ENCODE data around the gene ZNF618. TPM values are rescaled to one million over a fixed set of nuclear protein-coding genes. Genes with fewer than 3 reads are reported as not detected.

The ZNF618 gene
- total RNA-seq, 2 donors from 2014 or later = 4.6 to 11.3 TPM

DNA sequence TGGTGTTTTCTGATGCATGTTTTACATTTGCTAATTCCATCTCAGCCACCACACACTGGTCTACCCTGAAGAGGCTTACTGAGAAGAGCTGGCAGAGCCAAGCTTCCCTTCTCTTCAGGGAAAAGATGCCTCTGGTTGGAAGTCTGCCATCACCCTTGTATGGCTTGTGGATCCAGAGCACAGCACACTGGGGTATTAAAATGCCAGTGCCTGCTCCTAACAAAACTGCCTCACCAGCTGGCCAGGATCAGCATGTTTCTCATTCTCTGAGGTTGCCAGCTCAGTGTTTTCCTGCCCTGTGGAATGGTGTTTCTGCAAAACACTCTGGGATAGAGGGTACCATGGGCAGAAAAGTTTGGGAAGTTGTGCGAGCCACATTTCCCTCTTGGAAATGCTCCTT is 31.6 kb upstream of the ZNF618 start:
- TF ChIP-seq POLR2AphosphoS5 (IDR thresholded peaks at IDR 0.05) (no peak), POLR2A (IDR thresholded peaks at IDR 0.05) (no peak)
- TF ChIP-seq, protein P1, sequence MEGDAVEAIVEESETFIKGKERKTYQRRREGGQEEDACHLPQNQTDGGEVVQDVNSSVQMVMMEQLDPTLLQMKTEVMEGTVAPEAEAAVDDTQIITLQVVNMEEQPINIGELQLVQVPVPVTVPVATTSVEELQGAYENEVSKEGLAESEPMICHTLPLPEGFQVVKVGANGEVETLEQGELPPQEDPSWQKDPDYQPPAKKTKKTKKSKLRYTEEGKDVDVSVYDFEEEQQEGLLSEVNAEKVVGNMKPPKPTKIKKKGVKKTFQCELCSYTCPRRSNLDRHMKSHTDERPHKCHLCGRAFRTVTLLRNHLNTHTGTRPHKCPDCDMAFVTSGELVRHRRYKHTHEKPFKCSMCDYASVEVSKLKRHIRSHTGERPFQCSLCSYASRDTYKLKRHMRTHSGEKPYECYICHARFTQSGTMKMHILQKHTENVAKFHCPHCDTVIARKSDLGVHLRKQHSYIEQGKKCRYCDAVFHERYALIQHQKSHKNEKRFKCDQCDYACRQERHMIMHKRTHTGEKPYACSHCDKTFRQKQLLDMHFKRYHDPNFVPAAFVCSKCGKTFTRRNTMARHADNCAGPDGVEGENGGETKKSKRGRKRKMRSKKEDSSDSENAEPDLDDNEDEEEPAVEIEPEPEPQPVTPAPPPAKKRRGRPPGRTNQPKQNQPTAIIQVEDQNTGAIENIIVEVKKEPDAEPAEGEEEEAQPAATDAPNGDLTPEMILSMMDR (IDR thresholded peaks at IDR 0.05) = no peak
- Histone ChIP-seq H3K27ac (no peak overlapping the region), H3K4me1 (replicated peaks) (no peaks in the 10 kb centered on the region), H3K9me3 (no peaks in the 10 kb centered on the region), H3K36me3 (no peaks in the 10 kb centered on the region), H3K27me3 (replicated peaks; ENCODE audit: insufficient read depth) (no peaks in the 10 kb centered on the region), H3K4me3 (no peak overlapping the region)
- WGBS = 95% methylated on average over 1 of the region's 1 CpG
- intact Hi-C loops (cut with DNase I) = no loop called here
- DNase-seq (ENCODE audit: low spot score) = no peak

GRCh38 chr9:113851359-113851758 is 24.8 kb upstream of the ZNF618 start:
- Histone ChIP-seq H3K36me3 (no peaks in the 10 kb centered on the region), H3K27ac (no peak overlapping the region), H3K4me3 (no peak overlapping the region), H3K27me3 (replicated peaks; ENCODE audit: insufficient read depth) (no peaks in the 10 kb centered on the region), H3K9me3 (no peaks in the 10 kb centered on the region), H3K4me1 (replicated peaks) (no peaks in the 10 kb centered on the region)
- TF ChIP-seq POLR2AphosphoS5 (IDR thresholded peaks at IDR 0.05) = no peak
- TF ChIP-seq, protein P1 (IDR thresholded peaks at IDR 0.05) = no peak
- no peak for TF ChIP-seq POLR2A (IDR thresholded peaks at IDR 0.05)
- no peak for DNase-seq (ENCODE audit: low spot score)
- WGBS = 92% methylated on average over 25 of the region's 25 CpGs
- intact Hi-C loops (cut with DNase I) = no loop called here

DNA sequence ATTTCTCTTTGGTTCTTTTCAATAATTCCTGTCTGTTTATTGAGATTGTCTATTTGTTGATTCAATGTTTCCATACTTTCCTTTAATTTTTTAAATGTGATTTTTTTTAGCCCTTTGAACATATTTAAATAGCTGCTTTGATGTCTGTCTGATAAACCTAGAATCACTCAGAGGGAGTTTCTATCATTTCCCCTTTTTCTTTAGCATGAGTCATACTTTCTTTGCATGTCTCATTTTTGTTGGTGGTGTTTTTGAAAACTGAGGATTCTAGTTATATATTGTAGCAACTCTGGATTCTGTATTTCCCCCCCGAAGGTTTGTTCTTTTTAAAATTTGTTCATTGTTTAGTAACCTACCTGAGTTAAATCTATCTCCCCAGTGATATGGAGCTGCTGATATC is 24.2 kb upstream of the ZNF618 start:
- no peak overlapping the region for H3K27ac ChIP-seq
- DNase-seq (ENCODE audit: low spot score) = no peak
- no peaks in the 10 kb centered on the region for H3K9me3 ChIP-seq
- TF ChIP-seq POLR2AphosphoS5 (IDR thresholded peaks at IDR 0.05) (no peak), POLR2A (IDR thresholded peaks at IDR 0.05) (no peak)
- TF ChIP-seq, protein P1 (IDR thresholded peaks at IDR 0.05) = no peak
- H3K36me3 ChIP-seq = no peaks in the 10 kb centered on the region
- H3K4me3 ChIP-seq = no peak overlapping the region
- WGBS = 83% methylated on average over 1 of the region's 1 CpG
- intact Hi-C loops (cut with DNase I) = no loop called here
- H3K27me3 ChIP-seq (replicated peaks; ENCODE audit: insufficient read depth) = no peaks in the 10 kb centered on the region
- no peaks in the 10 kb centered on the region for H3K4me1 ChIP-seq (replicated peaks)

DNA sequence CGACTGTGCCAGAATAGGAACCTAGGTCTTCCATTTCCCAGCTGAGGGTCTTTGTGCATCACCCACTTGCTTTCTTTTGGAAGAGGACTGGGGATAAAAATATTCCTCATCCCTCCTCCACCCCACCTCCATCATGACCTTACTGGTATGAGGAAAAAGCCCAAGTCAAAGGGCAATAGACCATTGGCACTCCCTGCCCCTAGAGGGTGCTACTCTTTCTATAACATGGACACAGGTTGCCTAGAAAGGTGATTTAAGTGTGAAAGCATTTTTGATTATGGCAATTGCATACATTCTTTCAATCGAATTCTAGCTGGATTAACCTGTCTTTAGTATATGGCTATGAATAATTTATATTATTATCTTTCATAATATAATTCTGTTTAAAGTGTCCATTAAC is 22.8 kb upstream of the ZNF618 start:
- no peaks in the 10 kb centered on the region for H3K36me3 ChIP-seq
- DNase-seq (ENCODE audit: low spot score) = no peak
- H3K9me3 ChIP-seq = no peaks in the 10 kb centered on the region
- intact Hi-C loops (cut with DNase I) = no loop called here
- no peak overlapping the region for H3K27ac ChIP-seq
- H3K27me3 ChIP-seq (replicated peaks; ENCODE audit: insufficient read depth) = no peaks in the 10 kb centered on the region
- TF ChIP-seq POLR2A (IDR thresholded peaks at IDR 0.05) (no peak), POLR2AphosphoS5 (IDR thresholded peaks at IDR 0.05) (no peak)
- TF ChIP-seq, protein P1 (IDR thresholded peaks at IDR 0.05) = peak in 3 of 4 experiments; percentile 18 to 27 (median 23)
- H3K4me1 ChIP-seq (replicated peaks) = no peaks in the 10 kb centered on the region
- no peak overlapping the region for H3K4me3 ChIP-seq
- 61% methylated on average over 2 of the region's 2 CpGs for WGBS

DNA sequence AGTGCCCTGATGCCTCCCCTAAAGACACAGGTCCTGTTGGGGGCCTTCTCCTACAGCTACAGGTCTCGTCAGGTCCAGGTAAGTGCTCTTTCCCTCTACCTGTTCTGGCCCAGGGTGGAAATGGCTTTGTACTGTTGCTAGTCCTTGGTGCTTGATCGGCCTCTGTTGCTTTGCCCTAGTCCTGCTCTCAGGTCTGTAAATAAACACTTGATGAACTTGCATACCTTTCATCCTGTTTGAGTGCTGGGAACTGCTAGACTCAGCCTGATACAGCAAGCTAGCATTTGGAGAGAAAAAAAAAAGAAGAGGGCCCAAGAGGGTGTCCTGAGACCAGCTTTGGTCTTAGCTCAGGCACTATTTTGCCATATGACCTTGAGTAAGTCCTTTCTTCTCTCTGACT is 21.8 kb upstream of the ZNF618 start:
- Histone ChIP-seq H3K36me3 (no peaks in the 10 kb centered on the region), H3K27me3 (replicated peaks; ENCODE audit: insufficient read depth) (no peaks in the 10 kb centered on the region), H3K9me3 (no peaks in the 10 kb centered on the region), H3K27ac (no peak overlapping the region), H3K4me3 (no peak overlapping the region), H3K4me1 (replicated peaks) (no peaks in the 10 kb centered on the region)
- intact Hi-C loops (cut with DNase I) = no loop called here
- DNase-seq (ENCODE audit: low spot score) = no peak
- TF ChIP-seq POLR2AphosphoS5 (IDR thresholded peaks at IDR 0.05) = no peak
- TF ChIP-seq, protein P1 (IDR thresholded peaks at IDR 0.05) = no peak
- no peak for TF ChIP-seq POLR2A (IDR thresholded peaks at IDR 0.05)
- WGBS = 84% methylated on average over 2 of the region's 2 CpGs

Measured in prostate gland (tissue), 2 donors.